ENCODE results near the gene PRMT2. TPM values are rescaled to one million over a fixed set of nuclear protein-coding genes. Genes with fewer than 3 reads are reported as not detected.

The PRMT2 gene
- polyA plus RNA-seq, 1 experiment: 153 TPM

- H3K4me3 ChIP-seq (ENCODE audit: low read depth, low read length): no peak overlapping the region
- ChIA-PET CTCF (no interaction called here), POLR2A (no interaction called here)
- TF ChIP-seq CTCF (IDR thresholded peaks at IDR 0.05; ENCODE audit: low read depth, low read length): no peak
- peaks cover 3% of the 10 kb centered on the region for H3K27me3 ChIP-seq (ENCODE audit: control insufficient read depth, insufficient read depth, low read length)
- peaks cover 4% of the 10 kb centered on the region; the same call in 1 of the 2 replicates for H3K9me3 ChIP-seq (ENCODE audit: control insufficient read depth, insufficient read depth, low read length)
- H3K27ac ChIP-seq (ENCODE audit: low read depth, low read length): no peak overlapping the region
- DNase-seq (ENCODE audit: low read depth, low spot score): no peak
Measured at GRCh38 chr21:46664316-46664995, 29.0 kb downstream of the PRMT2 start.

GRCh38 chr21:46665566-46665965, 30.1 kb downstream of the PRMT2 start:
- H3K9me3 ChIP-seq (ENCODE audit: control insufficient read depth, insufficient read depth, low read length): peaks cover 4% of the 10 kb centered on the region; the same call in 1 of the 2 replicates
- no peak overlapping the region for H3K27ac ChIP-seq (ENCODE audit: low read depth, low read length)
- CTCF ChIA-PET: no interaction called here
- peaks cover 8% of the 10 kb centered on the region for H3K27me3 ChIP-seq (ENCODE audit: control insufficient read depth, insufficient read depth, low read length)
- TF ChIP-seq CTCF (IDR thresholded peaks at IDR 0.05; ENCODE audit: low read depth, low read length): no peak
- H3K4me3 ChIP-seq (ENCODE audit: low read depth, low read length): no peak overlapping the region
- POLR2A ChIA-PET: interaction anchor here (0.7 kb wide), 1 partner anchor 16 kb away, joined by 3 read pairs; no protein-coding TSS in a partner anchor
- DNase-seq (ENCODE audit: low read depth, low spot score): no peak

GRCh38 chr21:46666941-46667740, 31.7 kb downstream of the PRMT2 start:
- peaks cover 13% of the 10 kb centered on the region for H3K27me3 ChIP-seq (ENCODE audit: control insufficient read depth, insufficient read depth, low read length)
- no peak overlapping the region for H3K27ac ChIP-seq (ENCODE audit: low read depth, low read length)
- no peak for TF ChIP-seq CTCF (IDR thresholded peaks at IDR 0.05; ENCODE audit: low read depth, low read length)
- peaks cover 4% of the 10 kb centered on the region; the same call in 1 of the 2 replicates for H3K9me3 ChIP-seq (ENCODE audit: control insufficient read depth, insufficient read depth, low read length)
- POLR2A ChIA-PET: interaction anchor here (0.9 kb wide), 1 partner anchor 32 kb away, joined by 4 read pairs; the partner anchor contains the start of gene PRMT2
- CTCF ChIA-PET: no interaction called here
- no peak for DNase-seq (ENCODE audit: low read depth, low spot score)
- peak overlapping the region; percentile 62 for H3K4me3 ChIP-seq (ENCODE audit: low read depth, low read length)

- Histone ChIP-seq H3K4me3 (ENCODE audit: low read depth, low read length) (peak overlapping the region; percentile 62), H3K27ac (ENCODE audit: low read depth, low read length) (no peak overlapping the region), H3K27me3 (ENCODE audit: control insufficient read depth, insufficient read depth, low read length) (peaks cover 13% of the 10 kb centered on the region), H3K9me3 (ENCODE audit: control insufficient read depth, insufficient read depth, low read length) (peaks cover 4% of the 10 kb centered on the region; the same call in 1 of the 2 replicates)
- ChIA-PET POLR2A (interaction anchor here (0.9 kb wide), 1 partner anchor 33 kb away, joined by 4 read pairs; the partner anchor contains the start of gene PRMT2), CTCF (no interaction called here)
- TF ChIP-seq CTCF (IDR thresholded peaks at IDR 0.05; ENCODE audit: low read depth, low read length): no peak
- no peak for DNase-seq (ENCODE audit: low read depth, low spot score)
Measured at GRCh38 chr21:46667741-46668380, 32.4 kb downstream of the PRMT2 start.

Data from AG04450 (cell line).